HG02943 (cell line): ENCODE results near the gene TEPSIN.

Source experiments
- ATAC-seq: cut with Tn5 transposase; IDR thresholded peaks from one replicate; pipeline ENCODE4 v1.9.1; 2021; ENCODE audit warnings: mild to moderate bottlenecking, low read depth, moderate library complexity; ENCODE audit not compliant: unreplicated experiment

The TEPSIN gene

GRCh38 chr17:81238815-81239713 lies at the start of gene TEPSIN, which contains the start of gene NDUFAF8:
TEPSIN (minus strand) TSS chr17:81239055; CDS start chr17:81239033, 22 bp downstream.
NDUFAF8 (plus strand) TSS chr17:81239318; CDS start chr17:81239364, 46 bp downstream.
- ATAC-seq: peak; percentile 92

GRCh38 chr17:81287741-81288430 lies 49.0 kb upstream of the TEPSIN start:
- ATAC-seq: no peak

- ATAC-seq: no peak
Observed at GRCh38 chr17:81287152-81287551, 48.3 kb upstream of the TEPSIN start.

GRCh38 chr17:81286491-81287145 lies 47.8 kb upstream of the TEPSIN start:
- no peak for ATAC-seq

- no peak for ATAC-seq
Observed at GRCh38 chr17:81285894-81286293, 47.0 kb upstream of the TEPSIN start.

- ATAC-seq: no peak
Observed at GRCh38 chr17:81285179-81285878, 46.5 kb upstream of the TEPSIN start.

- no peak for ATAC-seq
Observed at GRCh38 chr17:81282876-81283275, 44.0 kb upstream of the TEPSIN start.

- ATAC-seq: no peak
Observed at GRCh38 chr17:81282141-81282540, 43.3 kb upstream of the TEPSIN start.

GRCh38 chr17:81280571-81280970 lies 41.7 kb upstream of the TEPSIN start:
- ATAC-seq: no peak

GRCh38 chr17:81279278-81280275 lies 40.7 kb upstream of the TEPSIN start:
- no peak for ATAC-seq

GRCh38 chr17:81278831-81279230 lies 40.0 kb upstream of the TEPSIN start:
- no peak for ATAC-seq

GRCh38 chr17:81277946-81278693 lies 39.3 kb upstream of the TEPSIN start:
- ATAC-seq: no peak

GRCh38 chr17:81277421-81277820 lies 38.6 kb upstream of the TEPSIN start:
- no peak for ATAC-seq

- ATAC-seq: no peak
Observed at GRCh38 chr17:81276781-81277180, 37.9 kb upstream of the TEPSIN start.

GRCh38 chr17:81274471-81274855 lies 35.6 kb upstream of the TEPSIN start:
- ATAC-seq: no peak

GRCh38 chr17:81273698-81274470 lies 35.0 kb upstream of the TEPSIN start:
- ATAC-seq: no peak

GRCh38 chr17:81272616-81273015 lies 33.8 kb upstream of the TEPSIN start:
- no peak for ATAC-seq

- ATAC-seq: no peak
Observed at GRCh38 chr17:81271226-81271625, 32.4 kb upstream of the TEPSIN start.
